Muscle of back (tissue), 11 donors: Measurements from ENCODE around the gene FGF14. TPM values are rescaled to one million over a fixed set of nuclear protein-coding genes. Genes with fewer than 3 reads are reported as not detected.

Experiments used
- DNase-seq, 3 donors: peaks; one replicate each; pipeline versions ENCODE4 v3.0.0 to v3.0.0-alpha.2; 2013
- polyA plus RNA-seq, 10 donors: library from polyadenylated mRNA; unstranded; fragments of 120-200 nt; gene quantifications; one replicate each; pipeline ENCODE4 v1.2.1, GENCODE V29; 2013; ENCODE audit not compliant: insufficient read length in 10 of 10

FGF14 gene
- polyA plus RNA-seq, 10 donors, result 0.17 to 1.6 (median 0.60) TPM

DNA sequence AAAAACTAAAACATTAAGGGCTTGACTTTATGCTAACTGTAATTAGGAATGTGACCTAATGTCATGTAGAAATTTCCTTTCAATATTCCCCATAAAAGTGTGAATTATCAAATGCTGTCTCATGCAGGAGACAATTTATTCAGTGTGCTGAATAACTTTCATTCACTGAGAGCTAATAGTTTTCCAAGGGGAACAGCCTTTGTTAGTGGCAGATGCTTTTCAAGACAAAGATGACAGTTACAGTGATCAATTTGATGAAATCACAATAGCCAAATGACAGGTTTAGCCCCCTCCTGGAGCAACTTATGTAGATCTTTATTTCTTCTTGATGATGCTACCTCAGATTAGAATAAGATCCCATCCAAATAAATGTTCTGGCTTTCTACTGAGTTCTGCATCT is 673.8 kb downstream of the FGF14 start:
- no peak for DNase-seq

DNA sequence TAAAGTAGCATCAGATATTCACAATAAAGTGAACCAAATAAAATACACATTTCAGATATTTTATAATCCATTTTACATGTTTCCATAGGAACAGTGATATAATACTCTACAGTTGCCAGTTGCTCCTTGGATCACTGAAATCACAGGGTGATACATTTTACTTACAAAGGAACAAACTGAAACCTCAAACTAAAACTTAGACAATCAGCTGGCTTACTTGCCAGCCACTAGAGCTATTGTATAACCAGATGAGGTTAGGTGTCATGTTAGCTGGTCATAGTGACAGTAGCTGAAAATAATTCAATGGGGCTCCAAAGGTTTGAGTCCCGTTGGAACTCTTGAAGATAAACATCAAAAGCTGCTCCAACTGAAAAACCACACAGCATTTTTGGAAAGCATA is 674.7 kb downstream of the FGF14 start:
- no peak for DNase-seq

DNA sequence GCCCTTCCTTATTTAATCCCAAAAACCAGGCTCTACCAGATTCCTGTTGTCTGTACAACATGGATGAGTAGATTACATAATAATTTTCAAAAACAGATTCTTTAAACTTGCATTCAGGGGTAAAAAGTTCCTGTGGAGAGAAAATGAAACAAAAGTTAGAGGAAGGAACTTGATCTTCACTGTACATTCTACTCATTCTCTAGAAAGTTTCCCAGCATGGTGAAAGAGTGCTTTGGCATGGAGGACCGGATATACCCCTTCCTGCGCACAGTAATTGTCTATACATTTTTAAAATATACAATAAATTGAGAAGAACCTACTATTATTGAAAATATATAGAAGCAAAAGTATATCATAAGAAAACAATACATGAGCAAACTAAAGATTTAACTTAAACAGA is 675.2 kb downstream of the FGF14 start:
- DNase-seq, result no peak

- no peak for DNase-seq
Measured at GRCh38 chr13:101718496-101718895, 683.4 kb downstream of the FGF14 start.

GRCh38 chr13:101717353-101717752 is 684.5 kb downstream of the FGF14 start:
- DNase-seq, result no peak

- no peak for DNase-seq
Measured at GRCh38 chr13:101714195-101714594, 687.7 kb downstream of the FGF14 start.

GRCh38 chr13:101712026-101712348 is 689.9 kb downstream of the FGF14 start:
- no peak for DNase-seq

DNA sequence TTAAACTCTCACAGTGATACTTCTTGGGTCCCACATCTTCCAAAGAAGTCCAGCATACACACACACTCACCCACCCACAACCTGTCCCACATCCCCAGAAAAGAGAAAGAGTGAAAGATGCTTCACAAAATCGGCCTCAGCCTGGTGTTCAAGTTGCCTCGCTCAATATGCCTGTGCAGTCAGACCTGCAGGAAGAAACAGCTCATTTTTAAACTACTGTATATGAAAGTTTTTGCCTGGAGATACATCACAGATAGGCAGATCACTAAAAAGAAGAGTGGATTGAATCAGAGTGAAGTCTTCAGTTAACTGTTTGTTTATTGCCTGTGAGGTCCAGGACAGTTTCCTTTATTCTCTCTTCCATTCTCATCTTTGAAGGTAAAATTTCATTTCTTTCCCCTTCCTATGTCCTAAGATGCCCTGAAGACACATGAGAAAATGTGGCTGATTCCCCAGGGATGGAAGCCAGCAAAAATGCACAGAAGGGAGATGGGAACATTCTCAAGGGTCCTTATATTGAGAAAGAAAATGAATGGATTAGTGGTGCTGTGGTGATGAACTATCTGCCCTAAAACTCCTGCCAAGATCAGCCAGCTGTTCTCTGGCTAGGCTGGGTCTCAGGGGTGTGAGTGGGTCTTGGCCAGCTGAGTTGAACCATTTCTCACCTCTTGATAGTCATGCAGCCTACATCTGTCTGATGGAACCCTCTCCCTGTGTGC is 690.4 kb downstream of the FGF14 start:
- DNase-seq, result no peak

DNA sequence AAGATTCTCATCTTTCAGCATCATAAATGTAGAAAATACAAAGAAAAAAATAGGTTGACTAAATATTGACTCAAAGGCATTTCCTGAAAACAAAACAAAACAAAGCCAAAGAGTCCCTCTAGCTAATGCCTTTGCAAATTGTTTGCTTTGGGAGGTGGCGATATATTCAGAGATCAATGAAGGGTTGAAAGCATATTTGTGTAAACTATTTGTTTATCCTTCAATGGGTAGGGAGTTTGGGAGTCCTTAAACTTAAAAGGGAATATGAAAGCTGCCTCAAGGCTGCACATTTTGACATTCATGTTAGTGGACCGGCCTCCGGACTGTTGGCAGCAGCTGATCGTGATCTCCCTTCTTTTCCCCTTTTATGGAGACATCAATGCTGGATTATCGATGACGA is 691.9 kb downstream of the FGF14 start:
- DNase-seq, result no peak

GRCh38 chr13:101708115-101708514 is 693.7 kb downstream of the FGF14 start:
- DNase-seq, result no peak

DNA sequence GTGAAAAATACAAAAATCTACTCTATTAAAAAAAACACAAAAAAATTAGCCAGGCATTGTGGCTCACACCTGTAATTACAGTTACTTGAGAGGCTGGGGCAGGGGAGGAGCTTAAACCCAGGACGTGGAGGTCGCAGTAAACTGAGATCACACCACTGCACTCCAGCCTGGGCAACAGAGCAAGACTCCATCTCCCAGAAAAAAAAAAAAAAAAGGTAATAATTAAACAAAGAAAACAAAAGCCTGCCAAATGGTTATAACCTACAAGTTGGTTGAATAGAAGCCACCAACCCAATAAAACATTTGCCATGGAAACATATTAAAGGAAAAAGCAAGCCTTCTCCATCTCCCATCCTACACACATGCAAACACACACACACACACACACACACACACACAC is 694.2 kb downstream of the FGF14 start:
- no peak for DNase-seq

- DNase-seq, result peak in 2 of 3 donors; percentile 15 to 64
Measured at GRCh38 chr13:101706651-101707050, 695.2 kb downstream of the FGF14 start.

DNA sequence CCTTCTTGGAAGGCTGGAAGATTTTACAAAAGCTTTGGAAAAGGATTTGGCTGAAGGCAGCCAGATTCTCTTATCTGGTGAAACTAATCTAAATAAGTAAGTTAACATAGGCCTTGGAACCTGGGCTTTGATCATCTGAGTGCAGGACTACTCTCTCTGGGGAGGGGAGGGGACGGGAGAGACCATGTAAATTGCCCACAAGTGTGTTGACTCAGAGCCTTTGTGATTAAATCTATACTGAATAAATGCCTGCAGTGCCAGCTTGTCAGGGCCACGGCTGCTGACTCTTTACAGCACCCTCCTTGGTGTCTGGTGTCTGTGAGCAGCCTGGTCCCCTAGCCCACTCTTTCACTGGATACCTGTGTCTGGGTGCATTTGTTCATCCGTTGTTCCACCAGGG is 698.0 kb downstream of the FGF14 start:
- no peak for DNase-seq

DNA sequence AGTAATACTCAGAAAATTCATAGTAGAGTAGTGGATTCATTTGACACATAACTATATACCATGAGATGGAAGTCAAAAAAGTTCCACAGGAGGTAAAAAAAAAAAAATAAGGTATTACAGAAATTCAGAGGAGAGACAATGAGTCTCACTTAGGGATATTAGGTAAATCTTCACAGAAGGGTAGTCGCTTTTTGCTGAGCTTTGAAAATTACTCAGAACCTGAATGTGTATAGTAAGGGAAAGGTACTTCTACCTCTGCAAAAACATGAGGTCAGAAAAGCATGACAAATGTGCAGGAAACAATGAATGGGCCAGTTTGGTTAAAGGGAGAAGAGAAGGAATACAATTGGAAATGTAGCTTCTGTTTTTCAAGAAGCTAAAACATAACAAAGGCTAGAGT is 698.8 kb downstream of the FGF14 start:
- DNase-seq, result no peak

- no peak for DNase-seq
Measured at GRCh38 chr13:101700598-101700997, 701.2 kb downstream of the FGF14 start.

DNA sequence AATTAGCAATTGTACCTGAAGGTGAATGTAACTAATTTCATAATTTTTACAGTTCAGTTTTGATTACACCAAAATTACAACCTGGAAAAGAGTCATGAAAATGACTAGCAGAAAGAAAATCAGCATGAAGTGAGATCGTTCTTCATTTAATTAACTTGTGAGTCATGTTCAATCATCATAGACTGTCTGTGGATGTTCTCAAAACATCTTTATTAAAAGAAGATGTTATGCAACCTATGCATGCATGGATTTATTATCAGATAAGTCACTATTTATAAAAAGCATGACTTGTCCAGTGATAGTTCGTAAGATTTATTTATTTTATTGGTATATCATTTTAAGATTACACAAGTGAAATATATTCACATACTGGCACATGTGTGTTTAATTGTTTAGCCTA is 703.4 kb downstream of the FGF14 start:
- DNase-seq, result no peak

DNA sequence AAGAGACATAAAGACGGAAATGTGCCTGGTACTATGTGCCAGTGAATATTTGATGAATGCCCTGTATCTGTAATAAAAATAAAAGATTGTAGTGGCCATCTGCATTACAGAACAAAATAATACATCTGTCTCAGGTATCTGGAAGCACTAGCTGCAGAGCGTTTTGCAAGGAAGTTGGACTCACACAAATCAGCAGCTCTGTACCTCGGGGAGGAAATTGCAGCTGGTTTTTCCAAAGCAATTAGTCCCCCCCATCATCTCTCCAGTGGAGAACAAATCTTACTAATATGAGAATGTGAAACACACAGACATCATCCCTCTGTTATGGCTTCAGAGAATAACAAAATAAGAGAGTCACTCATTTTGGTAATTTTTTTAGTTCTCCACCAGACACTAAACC is 704.1 kb downstream of the FGF14 start:
- DNase-seq, result peak in 1 of 3 donors; percentile 31

- peak in 1 of 3 donors; percentile 58 for DNase-seq
Measured at GRCh38 chr13:101695870-101696516, 705.9 kb downstream of the FGF14 start.

GRCh38 chr13:101691341-101691860 is 710.4 kb downstream of the FGF14 start:
- DNase-seq, result no peak

- no peak for DNase-seq
Measured at GRCh38 chr13:101690871-101691270, 711.0 kb downstream of the FGF14 start.

DNA sequence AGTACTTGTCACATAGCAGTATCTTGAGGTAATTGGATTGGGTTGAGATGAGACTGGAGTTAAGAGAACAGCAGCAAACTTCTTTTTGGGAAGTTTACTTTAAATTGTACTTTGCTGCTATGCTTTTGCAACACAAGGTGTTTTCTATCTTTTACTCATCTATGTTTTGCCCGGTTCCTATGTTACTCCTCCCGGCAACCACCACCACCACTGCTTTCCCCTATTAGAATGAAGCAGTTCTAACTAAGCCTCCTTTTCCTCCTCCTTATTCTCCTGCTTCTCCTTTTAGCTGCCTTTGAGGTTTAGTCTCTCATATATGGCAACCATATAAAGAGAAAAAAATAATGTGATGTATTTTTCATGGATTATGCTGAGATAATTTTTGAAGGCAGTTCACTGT is 715.8 kb downstream of the FGF14 start:
- no peak for DNase-seq

DNA sequence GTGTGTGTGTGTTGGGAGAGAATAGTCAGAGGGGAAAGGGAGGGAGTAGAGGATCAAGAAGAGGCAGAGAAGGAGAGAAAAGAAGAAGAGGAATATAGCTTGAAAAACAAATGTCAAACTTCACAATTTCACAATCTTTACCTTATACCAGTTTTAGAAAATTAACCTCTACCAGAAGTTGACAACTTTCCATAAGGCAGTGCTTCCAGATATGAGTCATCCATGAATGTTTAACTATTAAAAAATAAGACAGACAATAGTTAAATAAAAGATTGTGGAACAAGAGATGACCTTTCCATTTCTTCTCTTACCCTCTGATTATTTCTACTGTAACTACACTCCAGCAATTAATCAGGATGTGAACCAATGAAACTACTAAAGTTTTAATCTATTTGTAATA is 720.0 kb downstream of the FGF14 start:
- no peak for DNase-seq

GRCh38 chr13:101673360-101674105 is 728.3 kb downstream of the FGF14 start:
- DNase-seq, result no peak
